Activated CD8-positive, alpha-beta memory T cell treated with anti-CD3 and anti-CD28 coated beads, Interleukin-2, amount 10 ng/mL, durations not matched to agents 7 days and 5 days (primary cell): Measurements from ENCODE around the gene SLF1. TPM values are rescaled to one million over a fixed set of nuclear protein-coding genes. Genes with fewer than 3 reads are reported as not detected.

Experiments used
- ATAC-seq: fragments of 150-1000 bp; cut with Tn5 transposase; one replicate; pipeline ENCODE4 v1.10.0; 2021; ENCODE audit warnings: moderate library complexity
- CTCF ChIA-PET: fragments of 350-600 bp; sonication (Branson Sonifier 250); formaldehyde crosslinking; loops from one replicate; lab custom pipeline; 2021; ENCODE audit warnings: antibody characterized with exemption; lab: Charles Lee
- DNase-seq: peaks from one replicate; pipeline ENCODE4 v3.0.0-alpha.2; 2020
- H3K27ac Mint-ChIP-seq: one replicate; pipeline ENCODE4 v1.8.0; 2021; ENCODE audit warnings: mild to moderate bottlenecking, mixed read lengths
- H3K27me3 Mint-ChIP-seq: one replicate; pipeline ENCODE4 v1.8.0; 2021; ENCODE audit warnings: mixed read lengths
- H3K36me3 Mint-ChIP-seq: one replicate; pipeline ENCODE4 v1.8.0; 2021; ENCODE audit warnings: mild to moderate bottlenecking, mixed read lengths
- H3K4me1 Mint-ChIP-seq: one replicate; pipeline ENCODE4 v1.8.0; 2021; ENCODE audit warnings: mixed read lengths
- H3K4me3 Mint-ChIP-seq: one replicate; pipeline ENCODE4 v1.8.0; 2021; ENCODE audit warnings: mild to moderate bottlenecking, moderate library complexity, mixed read lengths
- H3K9me3 Mint-ChIP-seq: one replicate; pipeline ENCODE4 v1.8.0; 2022; ENCODE audit warnings: low read depth, mixed read lengths
- total RNA-seq, 2 experiments: library from RNA; stranded (reverse); gene quantifications; one replicate each; pipeline ENCODE4 v1.2.3, GENCODE V29; 2021

SLF1 gene
- total RNA-seq, 2 experiments from 2014 or later, result 27.5 to 33.1 TPM

DNA sequence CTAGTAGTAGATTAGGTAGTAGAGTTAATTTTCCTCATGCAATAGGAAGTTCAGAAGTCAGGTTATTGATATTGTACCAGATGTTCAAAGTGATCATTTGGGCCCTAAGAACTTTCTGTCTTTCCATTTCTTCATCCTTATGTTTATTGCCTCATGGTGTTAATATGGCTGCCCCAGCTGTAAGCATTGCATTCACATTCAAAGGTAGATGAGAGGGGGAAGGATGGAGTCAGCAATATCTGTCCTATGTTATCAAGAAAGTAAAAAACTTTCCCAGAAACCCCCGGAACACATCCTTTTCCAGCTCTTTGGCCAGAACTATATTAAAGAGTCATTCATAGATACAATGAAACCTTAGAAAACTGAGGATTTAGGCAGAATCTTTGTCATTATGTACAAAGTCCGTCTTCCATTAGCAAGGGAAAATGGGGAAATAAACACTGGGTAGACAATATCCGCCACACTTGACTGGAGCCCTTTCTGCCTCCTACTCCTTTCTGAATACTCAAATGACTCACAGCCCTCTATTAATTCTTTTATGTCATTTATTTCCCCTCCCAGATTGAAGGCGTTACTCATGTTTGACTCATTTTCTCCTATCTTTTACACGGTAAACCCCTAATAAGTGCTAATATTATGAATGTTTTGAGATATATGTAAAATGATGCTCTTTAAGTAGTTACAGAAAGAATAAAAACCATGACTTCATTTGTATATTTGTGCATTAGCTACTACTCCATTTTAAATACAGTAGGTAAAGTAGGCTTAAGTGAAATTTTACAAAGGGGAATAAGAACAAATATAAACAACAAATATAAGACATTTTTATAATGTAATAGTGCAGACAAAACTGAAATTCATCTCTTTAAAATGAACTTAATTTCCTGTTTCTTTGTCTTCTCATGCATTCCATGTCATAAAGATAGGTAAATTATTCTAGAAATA lies 127.6 kb downstream of the SLF1 start:
- ATAC-seq (no peak), DNase-seq (no peak)
- Mint-ChIP-seq H3K4me1 (no peaks in the 10 kb centered on the region), H3K27me3 (peaks cover 3% of the 10 kb centered on the region), H3K9me3 (no peaks in the 10 kb centered on the region), H3K27ac (no peak overlapping the region), H3K4me3 (no peak overlapping the region), H3K36me3 (no peaks in the 10 kb centered on the region)
- CTCF ChIA-PET, result interaction anchor here (1.8 kb wide), 1 partner anchor 8 kb away, joined by 9 read pairs; no protein-coding TSS in a partner anchor

DNA sequence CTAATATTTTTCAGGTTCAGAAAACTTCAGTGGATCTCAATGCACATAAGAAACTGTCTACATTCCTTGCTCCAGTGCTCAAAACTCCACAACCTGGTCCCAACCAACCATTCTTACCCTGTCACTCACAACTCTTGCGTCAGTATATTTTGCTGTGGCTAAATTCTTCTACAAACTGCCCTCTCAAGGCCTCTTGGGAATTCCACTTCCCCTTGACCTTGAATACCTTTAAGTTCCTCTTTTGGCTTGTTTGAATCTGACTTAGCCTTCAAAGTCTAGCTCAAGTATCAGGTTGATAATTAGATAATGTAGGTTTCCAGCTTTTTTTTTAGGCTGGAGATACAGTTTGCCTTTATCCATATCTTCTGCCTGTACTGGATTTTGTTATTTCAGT lies 128.3 kb downstream of the SLF1 start:
- H3K9me3 Mint-ChIP-seq, result no peaks in the 10 kb centered on the region
- no peaks in the 10 kb centered on the region for H3K36me3 Mint-ChIP-seq
- CTCF ChIA-PET, result interaction anchor here (1.8 kb wide), 1 partner anchor 9 kb away, joined by 9 read pairs; no protein-coding TSS in a partner anchor
- no peaks in the 10 kb centered on the region for H3K4me1 Mint-ChIP-seq
- DNase-seq (no peak), ATAC-seq (no peak)
- H3K4me3 Mint-ChIP-seq, result no peak overlapping the region
- no peak overlapping the region for H3K27ac Mint-ChIP-seq
- H3K27me3 Mint-ChIP-seq, result peaks cover 3% of the 10 kb centered on the region

Other genes with a start within 250 kb of the SLF1 start
- gene KIAA0825, start 65 bp upstream of the SLF1 start, total RNA-seq, result 1 to 10 TPM; 2.7 to 3.3 TPM